PC-3 (cell line): ENCODE results near the gene RABAC1. TPM values are rescaled to one million over a fixed set of nuclear protein-coding genes. Genes with fewer than 3 reads are reported as not detected.

Source experiments
- ATAC-seq: fragments of 200-7000 bp; cut with Tn5 transposase; 2 replicates; pipeline ENCODE4 v1.9.1; 2020; ENCODE audit warnings: mild to moderate bottlenecking, moderate library complexity
- BruUV-seq: library from RNA; stranded (reverse); fragments of 400-500 nt; replicated peaks from 2 replicates; lab custom pipeline; 2021; lab: Mats Ljungman, UMichigan
- CTCF ChIA-PET: fragments of 300-600 bp; sonication (Branson Sonifier 250); formaldehyde crosslinking; loops from one replicate; lab custom pipeline; 2022; ENCODE audit warnings: antibody characterized with exemption; lab: Charles Lee
- POLR2A ChIA-PET: fragments of 300-600 bp; sonication (Branson Sonifier 250); formaldehyde crosslinking; loops from one replicate; lab custom pipeline; 2022; ENCODE audit warnings: antibody characterized with exemption; ENCODE audit not compliant: unreplicated experiment; lab: Charles Lee
- DNase-seq: peaks from one replicate; pipeline ENCODE4 v3.0.0-alpha.2; 2015
- H2AFZ ChIP-seq: fragments of 300-600 bp; sonication (generic); 2 replicates; pipeline ENCODE4 v1.6.0; 2016; ENCODE audit warnings: antibody characterized with exemption, low read length
- H3F3A ChIP-seq: fragments of 300-600 bp; sonication (generic); one replicate; pipeline ENCODE4 v1.6.0; 2017; ENCODE audit warnings: antibody characterized with exemption, low read length, control low read depth, mild to moderate bottlenecking; ENCODE audit not compliant: unreplicated experiment
- H3K27ac ChIP-seq: fragments of 300-600 bp; sonication (generic); 2 replicates; pipeline ENCODE4 v1.5.1; 2016; ENCODE audit warnings: mild to moderate bottlenecking, low read length
- H3K27me3 ChIP-seq: fragments of 300-600 bp; sonication (generic); 2 replicates; pipeline ENCODE4 v1.6.1; 2016; ENCODE audit warnings: low read length, mixed read lengths
- H3K36me3 ChIP-seq: fragments of 300-600 bp; sonication (generic); 2 replicates; pipeline ENCODE4 v1.6.1; 2016; ENCODE audit warnings: low read depth, mixed run types, low read length, mixed read lengths
- H3K4me1 ChIP-seq: fragments of 300-600 bp; sonication (generic); 2 replicates; pipeline ENCODE4 v1.5.1; 2016; ENCODE audit warnings: low read length; ENCODE audit not compliant: insufficient read depth
- H3K4me2 ChIP-seq: fragments of 300-600 bp; sonication (generic); 2 replicates; pipeline ENCODE4 v1.6.0; 2016; ENCODE audit warnings: low read length
- H3K4me3 ChIP-seq: fragments of 300-600 bp; sonication (generic); 2 replicates; pipeline ENCODE4 v1.5.1; 2016; ENCODE audit warnings: mild to moderate bottlenecking, low read length, mixed read lengths
- H3K79me2 ChIP-seq: fragments of 300-600 bp; sonication (generic); 2 replicates; pipeline ENCODE4 v1.6.1; 2017; ENCODE audit warnings: low read length, mixed read lengths
- H3K9ac ChIP-seq: fragments of 300-600 bp; sonication (generic); 2 replicates; pipeline ENCODE4 v1.6.0; 2016; ENCODE audit warnings: mild to moderate bottlenecking, low read length
- H3K9me2 ChIP-seq: fragments of 300-600 bp; sonication (generic); replicated peaks from 2 replicates; pipeline ENCODE4 v1.6.1; 2016; ENCODE audit warnings: mixed run types, low read length, mixed read lengths
- H3K9me3 ChIP-seq: fragments of 300-600 bp; sonication (generic); 2 replicates; pipeline ENCODE4 v1.6.1; 2016; ENCODE audit warnings: low read length, mixed read lengths
- H4K20me1 ChIP-seq: fragments of 300-600 bp; sonication (generic); 2 replicates; pipeline ENCODE4 v1.6.1; 2016; ENCODE audit warnings: low read length, mixed read lengths
- CTCF ChIP-seq: fragments of 300-600 bp; sonication (generic); conservative IDR thresholded peaks from 2 replicates; pipeline ENCODE4 v1.5.1; 2017; ENCODE audit warnings: antibody characterized with exemption, low read depth, mild to moderate bottlenecking, low read length
- EZH2 ChIP-seq: fragments of 300-600 bp; sonication (generic); IDR thresholded peaks from one replicate; pipeline ENCODE4 v1.6.1; 2017; ENCODE audit warnings: antibody characterized with exemption, mild to moderate bottlenecking, low read length; ENCODE audit not compliant: unreplicated experiment
- EZH2phosphoT487 ChIP-seq: fragments of 300-600 bp; sonication (generic); IDR thresholded peaks from 2 replicates; pipeline ENCODE4 v1.6.1; 2018; ENCODE audit warnings: mild to moderate bottlenecking, antibody characterized with exemption, low read length, borderline replicate concordance
- intact Hi-C: fragments of 100-400 bp; cut with micrococcal nuclease; formaldehyde crosslinking; loops from 2 replicates; pipeline ENCODE4 v1.9.0; 2023
- total RNA-seq: library from RNA; depleted of rRNA; stranded (reverse); fragments of >200 nt; gene quantifications from 2 replicates; pipeline ENCODE4 v1.2.3, GENCODE V29; 2014

The RABAC1 gene
- total RNA-seq, 1 experiment from 2014 or later, result 158 TPM

GRCh38 chr19:41924151-41925145, 34.7 kb downstream of the RABAC1 start:
- intact Hi-C loops, result no loop called here
- BruUV-seq, result no TSS peak
- H3F3A ChIP-seq, result no peaks in the 10 kb centered on the region
- no peak overlapping the region for H3K9ac ChIP-seq
- no peaks in the 10 kb centered on the region for H3K79me2 ChIP-seq
- H3K4me2 ChIP-seq, result no peak overlapping the region
- ChIA-PET POLR2A (no interaction called here), CTCF (no interaction called here)
- no peak overlapping the region for H3K27ac ChIP-seq
- TF ChIP-seq CTCF (no peak), EZH2 (no peak), EZH2phosphoT487 (no peak)
- peaks cover 6% of the 10 kb centered on the region; the same call in 1 of the 2 replicates for H3K27me3 ChIP-seq
- H2AFZ ChIP-seq, result no peak overlapping the region
- DNase-seq, result no peak
- H3K9me3 ChIP-seq, result no peaks in the 10 kb centered on the region
- no peak for ATAC-seq
- no peaks in the 10 kb centered on the region for H3K36me3 ChIP-seq
- no peaks in the 10 kb centered on the region for H4K20me1 ChIP-seq
- no peak overlapping the region for H3K4me3 ChIP-seq
- no peaks in the 10 kb centered on the region for H3K9me2 ChIP-seq
- peaks cover 6% of the 10 kb centered on the region; the same call in 1 of the 2 replicates for H3K4me1 ChIP-seq

GRCh38 chr19:41923045-41923788, 35.9 kb downstream of the RABAC1 start:
- H3K4me2 ChIP-seq, result no peak overlapping the region
- no peaks in the 10 kb centered on the region for H4K20me1 ChIP-seq
- no peaks in the 10 kb centered on the region for H3K9me2 ChIP-seq
- no peak overlapping the region for H3K4me3 ChIP-seq
- H3K9ac ChIP-seq, result no peak overlapping the region
- ChIA-PET CTCF (no interaction called here), POLR2A (no interaction called here)
- H3F3A ChIP-seq, result no peaks in the 10 kb centered on the region
- H3K4me1 ChIP-seq, result no peaks in the 10 kb centered on the region
- no peak overlapping the region for H2AFZ ChIP-seq
- ATAC-seq, result no peak
- peaks cover 6% of the 10 kb centered on the region; the same call in 1 of the 2 replicates for H3K27me3 ChIP-seq
- H3K36me3 ChIP-seq, result no peaks in the 10 kb centered on the region
- DNase-seq, result no peak
- TF ChIP-seq EZH2phosphoT487, result no peak
- intact Hi-C loops, result no loop called here
- BruUV-seq, result no TSS peak
- no peaks in the 10 kb centered on the region for H3K9me3 ChIP-seq
- H3K79me2 ChIP-seq, result no peaks in the 10 kb centered on the region
- H3K27ac ChIP-seq, result no peak overlapping the region

GRCh38 chr19:41922585-41922984, 36.5 kb downstream of the RABAC1 start:
- H3K27me3 ChIP-seq, result peaks cover 6% of the 10 kb centered on the region; the same call in 1 of the 2 replicates
- POLR2A ChIA-PET, result no interaction called here
- no peaks in the 10 kb centered on the region for H3F3A ChIP-seq
- no peaks in the 10 kb centered on the region for H3K9me3 ChIP-seq
- H3K4me3 ChIP-seq, result no peak overlapping the region
- H4K20me1 ChIP-seq, result no peaks in the 10 kb centered on the region
- ATAC-seq (no peak), DNase-seq (no peak)
- no peak overlapping the region for H3K27ac ChIP-seq
- CTCF ChIA-PET, result no interaction called here
- no peak overlapping the region for H3K9ac ChIP-seq
- no peak overlapping the region for H3K4me2 ChIP-seq
- H3K4me1 ChIP-seq, result no peaks in the 10 kb centered on the region
- no peaks in the 10 kb centered on the region for H3K36me3 ChIP-seq
- H3K9me2 ChIP-seq, result no peaks in the 10 kb centered on the region
- intact Hi-C loops, result no loop called here
- no peaks in the 10 kb centered on the region for H3K79me2 ChIP-seq
- no peak overlapping the region for H2AFZ ChIP-seq
- no TSS peak for BruUV-seq
- TF ChIP-seq CTCF, result no peak
- no peak for TF ChIP-seq EZH2phosphoT487
- no peak for TF ChIP-seq EZH2
